IPS DF 19.7 (cell line): Measurements from ENCODE around the gene FAS.

Experiments
- DNase-seq: peaks from one replicate; pipeline ENCODE4 v3.0.0-alpha.2; 2013; ENCODE audit warnings: low read depth, low spot score

FAS gene

DNA sequence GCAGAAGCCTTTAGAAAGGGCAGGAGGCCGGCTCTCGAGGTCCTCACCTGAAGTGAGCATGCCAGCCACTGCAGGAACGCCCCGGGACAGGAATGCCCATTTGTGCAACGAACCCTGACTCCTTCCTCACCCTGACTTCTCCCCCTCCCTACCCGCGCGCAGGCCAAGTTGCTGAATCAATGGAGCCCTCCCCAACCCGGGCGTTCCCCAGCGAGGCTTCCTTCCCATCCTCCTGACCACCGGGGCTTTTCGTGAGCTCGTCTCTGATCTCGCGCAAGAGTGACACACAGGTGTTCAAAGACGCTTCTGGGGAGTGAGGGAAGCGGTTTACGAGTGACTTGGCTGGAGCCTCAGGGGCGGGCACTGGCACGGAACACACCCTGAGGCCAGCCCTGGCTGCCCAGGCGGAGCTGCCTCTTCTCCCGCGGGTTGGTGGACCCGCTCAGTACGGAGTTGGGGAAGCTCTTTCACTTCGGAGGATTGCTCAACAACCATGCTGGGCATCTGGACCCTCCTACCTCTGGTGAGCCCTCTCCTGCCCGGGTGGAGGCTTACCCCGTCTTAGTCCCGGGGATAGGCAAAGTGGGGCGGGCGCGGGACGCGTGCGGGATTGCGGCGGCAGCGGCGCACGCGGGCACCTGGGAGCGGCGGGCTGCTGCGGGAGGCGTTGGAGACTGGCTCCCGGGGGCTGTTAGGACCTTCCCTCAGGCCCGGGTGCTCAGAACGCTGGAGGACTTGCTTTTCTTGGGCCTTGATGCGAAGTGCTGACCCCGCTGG lies at the start of gene FAS:
TSS of gene FAS (plus strand) at position 415 of the 777 bp plus-strand sequence. CDS start at position 494, 79 bp downstream.
- no peak for DNase-seq

DNA sequence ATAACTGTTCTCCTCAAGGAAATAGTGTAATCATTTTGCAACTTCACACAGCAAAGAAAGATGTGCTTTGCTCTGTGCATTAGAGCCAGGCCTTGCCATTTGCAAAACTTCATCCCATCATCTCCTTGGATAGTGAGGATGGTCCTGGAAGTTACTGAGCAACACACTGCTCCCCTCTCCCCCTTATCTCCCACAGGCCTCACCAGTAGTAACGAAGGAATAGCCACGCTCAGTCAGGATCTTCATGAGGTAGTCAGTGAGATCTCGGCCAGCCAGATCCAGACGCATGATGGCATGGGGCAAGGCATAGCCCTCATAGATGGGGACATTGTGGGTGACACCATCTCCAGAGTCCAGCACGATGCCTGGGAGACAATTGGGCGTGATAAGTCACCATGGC lies 49.6 kb upstream of the FAS start:
- no peak for DNase-seq

DNA sequence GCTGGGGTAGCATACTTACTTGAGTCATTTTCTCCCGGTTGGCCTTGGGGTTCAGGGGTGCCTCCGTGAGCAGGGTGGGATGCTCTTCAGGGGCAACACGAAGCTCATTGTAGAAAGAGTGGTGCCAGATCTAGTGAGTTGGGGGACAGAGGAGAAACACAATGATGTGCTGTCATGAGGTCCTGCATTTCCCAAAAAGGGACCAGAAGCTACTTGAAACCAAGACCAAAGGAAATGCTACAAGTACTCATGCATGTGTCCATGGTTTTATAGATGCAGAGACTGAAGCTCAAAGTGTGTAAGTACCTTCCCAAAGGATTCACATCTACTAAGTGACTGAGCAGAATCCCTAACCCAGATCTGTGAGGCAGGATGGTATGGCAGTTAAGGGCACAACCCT lies 46.8 kb upstream of the FAS start:
- DNase-seq, result no peak

DNA sequence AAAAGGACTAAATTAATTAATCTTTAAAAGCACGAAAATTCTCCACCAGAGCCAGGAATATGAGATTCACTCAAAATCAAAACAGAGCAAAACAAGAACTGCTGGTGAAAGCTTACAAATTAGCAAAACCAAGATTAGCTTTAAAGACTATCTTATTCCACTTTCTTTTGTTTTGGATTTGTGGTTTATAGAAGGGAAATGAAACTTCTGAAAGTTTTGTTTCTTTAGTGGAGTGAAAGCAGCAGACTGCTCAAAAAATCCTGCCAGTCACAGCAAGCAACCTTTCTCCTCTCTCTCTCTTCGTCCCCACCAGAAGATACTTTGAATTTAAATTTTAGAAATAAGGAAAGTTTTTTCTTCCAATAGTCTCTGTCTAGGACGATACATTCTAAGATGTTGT lies 45.8 kb upstream of the FAS start:
- DNase-seq, result no peak

DNA sequence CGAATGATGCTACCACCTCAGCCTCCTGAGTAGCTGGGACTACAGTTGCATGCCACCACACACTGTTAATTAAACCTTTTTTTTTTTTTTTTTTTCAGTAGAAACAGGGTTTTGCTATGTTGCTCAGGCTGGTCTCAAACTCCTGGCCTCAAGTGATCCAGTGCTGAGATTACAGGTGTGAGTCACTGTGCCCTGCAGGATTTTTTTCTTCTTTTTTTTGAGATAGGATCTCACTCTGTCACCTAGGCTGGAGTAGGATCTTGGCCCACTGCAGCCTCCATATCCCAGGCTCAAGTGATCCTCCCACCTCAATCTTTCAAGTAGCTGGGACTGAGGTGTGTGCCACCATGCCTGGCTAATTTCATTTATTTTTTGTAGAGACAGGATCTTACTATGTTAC lies 44.4 kb upstream of the FAS start:
- DNase-seq, result no peak

DNA sequence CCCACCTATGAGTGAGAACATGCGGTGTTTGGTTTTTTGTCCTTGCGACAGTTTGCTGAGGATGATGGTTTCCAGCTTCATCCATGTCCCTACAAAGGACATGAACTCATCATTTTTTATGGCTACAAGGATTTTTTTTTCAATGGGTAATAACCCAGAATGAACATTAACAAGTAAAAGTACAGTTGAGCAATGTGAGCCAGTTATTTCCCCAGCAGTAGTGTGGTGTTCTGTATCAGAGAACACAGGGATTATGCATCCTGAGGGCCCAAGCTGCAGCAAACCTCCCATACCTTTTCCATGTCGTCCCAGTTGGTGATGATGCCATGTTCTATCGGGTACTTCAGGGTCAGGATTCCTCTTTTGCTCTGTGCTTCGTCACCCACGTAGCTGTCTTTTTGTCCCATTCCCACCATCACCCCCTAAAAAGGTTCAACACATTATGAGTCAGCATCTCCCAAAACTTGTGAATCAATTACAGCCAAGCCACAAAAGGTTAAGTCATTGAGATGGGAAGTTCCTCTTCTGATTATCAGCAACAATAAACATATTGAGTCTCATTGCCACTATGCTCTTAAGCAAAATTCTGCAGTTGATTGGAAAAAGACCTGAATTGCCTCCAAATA lies 43.5 kb upstream of the FAS start:
- DNase-seq, result no peak

DNA sequence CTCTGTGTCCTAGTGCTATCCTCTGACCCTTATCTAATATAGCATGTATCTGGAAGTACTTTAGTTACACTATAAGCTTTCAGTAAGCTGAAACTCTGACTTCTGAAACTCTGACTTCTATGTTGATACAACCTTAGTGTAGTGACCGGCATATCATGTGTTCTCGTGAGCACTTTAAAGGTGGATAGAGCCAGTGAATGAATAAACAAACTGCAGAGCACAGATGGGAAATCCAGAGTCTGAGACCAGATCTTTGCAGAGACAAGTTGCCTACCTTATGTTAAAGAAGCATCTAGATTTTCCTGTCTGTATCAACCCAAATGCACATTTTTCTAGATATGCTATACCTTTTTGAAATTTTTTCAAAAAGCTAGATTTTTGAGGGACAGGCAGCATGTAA lies 41.5 kb upstream of the FAS start:
- no peak for DNase-seq

DNA sequence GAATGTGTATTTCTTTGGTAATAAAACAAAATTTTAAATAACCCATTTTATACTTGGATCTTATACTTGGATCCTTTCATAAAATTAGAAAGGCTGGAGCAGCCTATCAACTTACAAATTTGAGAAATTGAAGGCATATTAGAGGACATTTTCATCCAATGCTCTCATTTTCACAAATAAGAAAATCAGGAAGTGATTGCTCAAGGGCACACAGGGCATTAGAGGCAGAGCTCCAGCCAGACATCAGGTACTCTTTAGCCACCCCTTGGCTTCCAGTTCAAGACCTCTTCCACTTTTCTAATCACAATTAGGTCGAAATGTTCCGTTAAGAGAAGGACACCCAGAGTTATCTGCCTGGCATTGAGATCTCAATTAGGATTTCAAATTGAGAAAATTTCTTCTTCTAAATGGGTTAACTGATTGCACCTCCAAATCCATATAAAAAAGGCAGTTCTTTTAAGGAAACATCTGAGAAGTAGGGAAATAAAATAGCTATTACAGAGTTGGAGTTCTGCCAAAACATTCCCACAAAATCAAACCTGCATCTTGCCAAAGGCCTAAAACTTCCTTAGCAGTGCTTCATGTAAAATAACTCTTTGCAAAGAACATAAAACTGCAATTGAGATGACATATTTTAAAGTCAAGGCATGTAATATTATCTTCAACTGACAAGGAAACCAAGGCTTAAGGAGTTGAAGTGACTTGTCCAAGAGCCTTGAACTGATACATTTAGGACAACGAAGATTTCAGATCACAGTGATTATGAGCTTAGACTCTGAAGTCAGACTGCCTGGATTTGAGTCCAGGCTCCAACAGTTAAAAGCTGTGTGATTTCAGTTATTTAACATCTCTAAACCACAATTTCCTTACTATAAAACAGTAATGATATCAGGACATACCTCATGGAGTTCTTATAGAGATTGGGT lies 40.4 kb upstream of the FAS start:
- DNase-seq, result no peak

DNA sequence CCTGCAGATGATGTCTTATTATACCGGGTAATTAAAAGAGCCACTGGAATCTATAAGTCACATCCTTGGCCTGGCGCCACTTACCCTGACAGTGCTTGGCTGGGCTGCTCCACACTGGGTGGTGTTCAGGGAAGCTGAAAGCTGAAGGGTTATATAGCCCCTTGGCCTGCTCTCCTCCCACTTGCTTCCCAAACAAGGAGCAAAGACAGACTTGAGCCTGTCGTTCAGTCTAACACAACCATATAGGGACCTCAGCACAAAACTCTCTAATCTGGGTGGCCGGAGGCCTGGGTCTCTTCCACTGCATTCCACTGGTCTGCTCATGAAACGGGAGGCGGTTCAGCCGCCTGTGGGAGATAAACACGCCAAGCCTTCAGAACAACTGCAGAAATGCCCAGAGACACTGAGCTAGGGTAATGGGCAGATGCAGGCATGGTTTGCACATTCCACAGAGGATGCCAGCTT lies 37.9 kb upstream of the FAS start, which contains the start of gene ACTA2:
TSS of gene ACTA2 (minus strand) at position 127 of the 465 bp plus-strand sequence. CDS start 3,843 bp downstream, outside the sequence.
- DNase-seq, result no peak

DNA sequence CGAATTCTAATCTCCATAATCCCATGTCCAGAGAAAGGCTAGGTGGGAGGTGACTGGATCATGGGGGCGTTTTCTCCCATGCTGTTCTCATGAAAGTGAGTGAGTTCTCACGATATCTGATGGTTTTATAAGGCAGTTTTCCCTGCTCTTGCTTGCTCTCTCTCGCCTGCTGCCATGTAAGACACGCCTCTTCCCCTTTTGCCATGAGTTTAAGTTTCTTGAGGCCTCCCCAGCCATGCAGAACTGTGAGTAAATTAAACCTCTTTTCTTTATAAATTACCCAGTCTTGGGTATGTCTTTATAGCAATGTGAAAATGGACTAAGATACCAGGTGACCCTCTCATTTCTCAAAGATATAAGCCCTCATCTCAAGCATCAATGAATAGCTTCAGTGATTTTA lies 36.9 kb upstream of the FAS start:
- no peak for DNase-seq

DNA sequence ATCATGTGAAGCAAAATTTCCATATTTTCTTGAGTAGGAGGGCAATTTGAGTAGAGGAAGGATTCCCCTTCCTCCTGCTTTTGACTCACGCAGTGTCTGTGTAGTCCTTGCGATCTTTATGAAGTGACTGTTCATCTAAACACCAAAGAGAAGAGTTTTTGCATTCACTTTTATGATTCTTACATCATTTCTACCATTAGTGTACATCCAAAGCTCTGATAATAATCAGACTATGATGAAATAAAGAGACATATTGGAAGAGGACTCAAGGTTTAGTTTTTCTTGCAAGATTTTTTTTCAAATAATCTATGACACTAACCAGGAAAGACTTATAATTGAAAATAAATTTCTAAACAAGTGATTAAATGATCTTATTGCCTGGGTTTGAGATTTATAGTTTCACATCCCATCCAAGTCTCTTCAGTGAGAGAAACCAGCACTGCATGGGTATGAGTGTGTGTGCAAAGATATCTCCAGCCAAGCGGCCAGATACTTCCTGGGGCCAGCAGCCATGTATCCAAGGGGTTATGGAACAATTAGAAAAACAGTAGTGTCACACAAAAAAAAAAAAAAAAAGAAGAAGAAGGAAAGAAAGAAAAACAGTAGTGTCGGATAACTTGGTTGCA lies 36.0 kb upstream of the FAS start:
- no peak for DNase-seq

DNA sequence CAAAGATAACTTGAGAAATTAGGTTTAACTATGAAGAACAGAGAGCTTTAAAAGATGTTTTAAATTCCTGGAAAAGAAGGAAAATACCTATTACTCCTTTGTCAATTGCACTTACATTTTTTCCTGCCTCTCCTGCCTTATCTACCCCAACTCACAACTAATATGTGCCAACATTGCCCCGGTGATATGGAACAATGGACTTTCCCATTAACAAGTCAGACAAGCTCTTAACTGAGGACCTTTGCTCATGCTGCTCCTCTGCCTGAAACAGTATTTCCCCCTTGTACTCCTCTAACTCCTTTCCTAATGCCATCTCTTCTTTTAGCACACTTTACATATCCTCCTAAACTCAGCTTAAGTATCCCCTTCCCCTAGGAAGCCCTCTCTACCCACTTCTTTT lies 33.2 kb upstream of the FAS start:
- DNase-seq, result no peak

DNA sequence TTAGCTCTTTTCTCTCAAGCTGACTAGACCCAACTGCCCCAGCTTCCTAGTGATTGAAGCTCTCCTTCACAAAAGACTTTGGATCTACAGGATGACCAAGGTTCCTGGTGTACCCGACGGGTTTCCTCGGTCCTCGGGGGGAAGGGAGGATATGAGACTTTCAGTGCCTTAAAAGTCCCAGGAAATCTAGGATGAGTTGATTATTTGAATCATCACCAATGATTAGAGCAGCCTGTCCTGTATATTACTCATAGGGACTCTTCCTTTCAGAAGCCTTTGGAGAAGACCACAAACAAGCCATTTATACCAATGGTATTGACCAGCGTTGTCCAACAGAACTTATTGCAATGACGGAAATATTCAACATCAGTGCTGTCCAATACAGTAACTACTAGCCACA lies 31.9 kb upstream of the FAS start:
- DNase-seq, result no peak

DNA sequence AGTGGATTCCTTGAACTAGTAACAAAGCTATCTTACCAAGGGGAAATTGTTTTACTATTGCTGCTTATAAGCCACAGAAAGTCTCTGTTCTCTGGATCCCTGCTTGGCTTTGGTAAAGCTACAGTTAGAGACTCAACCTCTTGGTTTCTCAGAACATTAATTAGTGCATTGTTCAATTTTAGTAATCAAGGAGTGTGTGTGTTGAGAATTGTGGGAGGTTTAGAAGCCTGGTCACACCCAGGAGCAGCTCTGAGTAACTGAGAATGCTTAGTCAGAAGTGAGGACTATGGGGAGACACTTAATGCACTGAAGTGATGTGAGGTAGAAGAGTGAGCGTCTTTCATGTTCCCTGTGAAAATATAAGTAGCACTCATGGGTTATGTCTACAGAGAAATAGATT lies 29.8 kb upstream of the FAS start:
- DNase-seq, result no peak

DNA sequence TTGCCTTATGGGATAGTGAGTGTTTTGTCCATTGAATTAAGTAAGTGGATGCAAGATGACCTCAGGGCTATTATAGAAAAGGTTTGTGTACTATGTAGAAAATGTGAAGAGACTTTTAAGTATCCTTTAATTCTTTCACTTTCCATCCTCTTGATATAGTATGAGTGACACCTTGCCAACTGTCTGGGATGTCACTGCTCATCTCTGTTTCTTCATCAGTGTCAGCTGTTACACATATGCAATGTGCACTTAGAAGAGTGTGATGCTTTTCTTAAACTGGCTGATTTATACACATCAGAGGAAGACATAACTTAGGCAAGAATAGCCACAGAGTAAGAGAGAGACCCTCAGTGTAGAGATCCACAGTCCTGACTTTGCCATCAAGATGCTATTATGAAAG lies 29.3 kb upstream of the FAS start:
- no peak for DNase-seq

DNA sequence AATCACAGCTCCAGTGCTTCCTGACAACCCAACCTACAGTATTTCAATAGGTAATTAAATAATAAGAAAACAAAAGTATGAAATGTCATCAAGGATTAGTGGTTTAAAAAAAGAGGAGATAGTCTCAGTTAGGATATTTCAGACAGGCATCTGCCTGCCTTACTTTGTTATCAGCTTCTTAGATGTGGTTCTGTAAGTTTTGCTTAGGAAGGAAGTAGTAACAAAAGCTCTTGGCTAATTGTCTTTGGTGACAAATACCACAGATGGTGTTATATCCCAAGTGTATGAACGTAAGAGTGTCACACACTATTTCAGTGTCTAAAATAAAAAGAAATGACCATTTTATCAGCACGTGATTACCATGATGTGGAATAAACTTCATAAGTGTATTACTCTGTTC lies 28.3 kb upstream of the FAS start:
- DNase-seq, result no peak

DNA sequence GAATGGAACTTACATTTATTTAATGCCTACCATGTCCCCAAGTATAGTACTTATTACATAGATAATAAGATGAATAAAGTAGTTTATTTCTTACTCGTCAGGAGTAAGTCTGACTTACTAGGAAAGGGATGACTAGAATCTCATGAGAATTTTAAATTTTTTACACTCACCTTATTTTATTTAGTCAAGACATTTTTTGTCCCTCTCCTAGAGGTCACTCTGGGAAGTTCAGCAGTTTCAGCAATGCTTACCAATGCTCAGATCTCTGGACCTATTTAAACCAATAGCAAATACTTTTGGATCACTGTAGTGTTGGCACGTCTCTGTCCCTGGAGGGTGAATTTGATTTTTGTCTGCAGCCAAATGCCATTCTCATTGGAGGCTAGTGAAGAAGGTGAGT lies 27.3 kb upstream of the FAS start:
- DNase-seq, result no peak

DNA sequence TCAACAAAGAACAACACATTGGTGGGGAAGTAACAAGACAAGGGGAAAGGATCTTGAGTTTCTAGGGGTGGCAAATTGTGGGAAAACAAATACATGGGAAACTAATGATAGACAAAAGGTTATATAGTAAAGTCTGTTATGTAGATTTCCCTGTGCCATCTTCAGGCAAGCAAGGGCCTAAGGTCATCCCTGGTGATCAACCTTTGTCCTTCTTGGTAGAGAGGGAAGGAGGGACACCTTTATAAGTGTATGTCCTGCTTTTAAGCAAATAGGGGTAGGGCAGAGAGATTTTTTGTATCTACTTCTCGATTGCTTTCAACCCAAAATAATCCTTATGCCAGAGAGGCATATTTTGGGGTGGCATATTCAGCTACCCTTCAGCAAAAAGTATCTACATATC lies 26.2 kb upstream of the FAS start:
- no peak for DNase-seq

DNA sequence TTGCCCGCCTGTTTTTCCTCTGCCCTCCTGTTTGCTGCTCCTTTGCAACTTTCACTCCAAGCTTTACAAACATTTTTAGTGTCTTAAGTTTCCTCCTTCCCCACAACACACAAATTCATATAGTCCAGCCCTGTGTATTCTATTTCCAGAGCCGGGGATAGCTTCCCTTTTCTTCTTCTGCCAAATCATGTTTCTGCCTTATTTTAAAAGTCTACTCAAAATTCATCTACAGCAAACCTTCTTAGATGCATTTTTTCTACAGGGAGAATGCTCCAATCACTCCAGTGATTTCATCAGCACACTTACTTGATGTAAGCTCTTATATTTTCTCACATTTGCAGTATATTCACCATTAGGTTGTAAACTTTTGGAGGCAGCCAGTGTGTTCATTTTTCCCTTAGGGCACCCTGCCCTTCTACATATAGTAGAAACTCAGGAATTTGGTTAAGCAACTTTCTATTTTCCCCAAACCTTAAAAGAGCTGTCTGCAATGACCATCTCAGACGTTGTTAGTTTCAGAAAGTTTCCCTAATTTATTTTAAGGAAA lies 25.7 kb upstream of the FAS start:
- DNase-seq, result no peak

DNA sequence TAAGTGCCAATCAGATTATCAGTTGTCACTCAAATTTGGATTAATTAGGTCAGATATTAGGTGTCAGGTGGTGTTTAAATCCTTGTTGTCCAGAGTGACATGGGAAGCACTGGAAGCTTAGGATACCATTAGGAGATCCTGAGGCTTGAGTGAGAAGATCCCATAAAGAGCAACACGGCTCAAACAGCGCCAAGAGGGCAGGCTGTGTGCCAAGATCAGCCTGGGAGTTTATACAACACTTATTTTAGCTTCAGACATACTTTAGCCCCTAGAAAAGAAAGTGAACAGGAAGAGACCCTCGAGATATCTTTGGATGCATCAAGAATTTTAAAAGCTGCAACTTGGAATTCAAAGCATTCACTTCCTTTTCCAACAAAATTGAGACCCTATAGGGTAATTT lies 23.8 kb upstream of the FAS start:
- no peak for DNase-seq

DNA sequence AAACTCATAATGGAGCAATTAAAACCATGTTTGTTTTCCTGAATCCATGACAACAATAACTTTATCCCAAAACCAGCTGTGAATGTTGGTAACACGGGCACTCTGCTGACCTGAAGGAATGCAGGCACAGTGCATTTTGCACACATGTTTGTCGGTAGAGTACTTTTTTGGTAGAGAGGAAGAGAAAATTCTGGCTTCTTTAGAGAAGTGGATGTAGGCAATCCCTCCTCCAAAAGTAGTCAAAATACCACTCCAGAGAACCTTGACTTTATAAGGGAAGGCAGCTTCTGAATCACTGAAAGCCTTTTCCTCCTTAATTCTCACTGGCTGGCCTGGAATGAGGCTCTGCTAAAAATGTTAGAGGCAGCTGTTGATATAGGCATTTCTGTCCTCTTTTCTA lies 22.2 kb upstream of the FAS start:
- DNase-seq, result no peak
